OCI-LY7 (cell line): ENCODE measurements around the gene RAB3C.

Experiments used
- CTCF ChIP-seq: fragments of 200-600 bp; sonication (generic); conservative IDR thresholded peaks from 2 replicates; pipeline ENCODE4 v1.5.1; 2014; ENCODE audit warnings: mild to moderate bottlenecking, antibody characterized with exemption, low read length, moderate library complexity, mixed read lengths
- EZH2phosphoT487 ChIP-seq: fragments of 200-600 bp; sonication (generic); IDR thresholded peaks from 2 replicates; pipeline ENCODE4 v1.6.1; 2018; ENCODE audit warnings: low read depth, borderline replicate concordance, mild to moderate bottlenecking, mixed run types, antibody characterized with exemption, low read length, moderate library complexity, mixed read lengths

GRCh38 chr5:58735637-58736036 is 152.8 kb downstream of the RAB3C start:
- no peak for TF ChIP-seq CTCF
- TF ChIP-seq EZH2phosphoT487, result no peak
